GM12878 (cell line): ENCODE results near the gene LRRC8B.

Experiments used
- BHLHE40 ChIP-seq, 2 experiments: fragments of 450-650 bp in 1 of 2; IDR thresholded peaks; 2 replicates each; pipeline ENCODE4 v1.6.1; 2011 to 2017; ENCODE audit warnings: low read depth in 2 of 2, borderline replicate concordance in 1 of 2, improper control_type of control experiment in 1 of 2, low read length in 1 of 2, mild to moderate bottlenecking in 1 of 2
- CBFB ChIP-seq: IDR thresholded peaks from 2 replicates; pipeline ENCODE4 v1.6.1; 2016; ENCODE audit warnings: antibody characterized with exemption, low read depth
- CBX3 ChIP-seq: fragments of 200-600 bp; sonication (generic); IDR thresholded peaks from 2 replicates; pipeline ENCODE4 v1.6.1; 2016; ENCODE audit warnings: low read depth, borderline replicate concordance
- CTCF ChIP-seq, 3 experiments: IDR thresholded peaks in 2 of 3; conservative IDR thresholded peaks in 1 of 3; 2 replicates each; pipeline ENCODE4 v1.5.1; 2011; ENCODE audit warnings: low read depth in 3 of 3, low read length in 3 of 3, mild to moderate bottlenecking in 3 of 3, control low read depth in 2 of 3, moderate library complexity in 2 of 3, inconsistent platforms in 1 of 3, mixed read lengths in 1 of 3; ENCODE audit not compliant: control insufficient read depth in 2 of 3, insufficient read depth in 1 of 3; ENCODE audit errors: extremely low read depth in 1 of 3
- E4F1 ChIP-seq: fragments of 450-650 bp; IDR thresholded peaks from 2 replicates; pipeline ENCODE4 v1.6.1; 2018; ENCODE audit warnings: borderline replicate concordance, mild to moderate bottlenecking; ENCODE audit not compliant: partially characterized antibody
- MYC ChIP-seq: IDR thresholded peaks from 2 replicates; pipeline ENCODE4 v1.6.1; 2011; ENCODE audit warnings: mild to moderate bottlenecking, low read length, moderate library complexity, inconsistent platforms; ENCODE audit not compliant: insufficient read depth, insufficient replicate concordance, insufficient read length, severe bottlenecking
- TAF1 ChIP-seq: IDR thresholded peaks from 2 replicates; pipeline ENCODE4 v1.6.1; 2011; ENCODE audit warnings: mild to moderate bottlenecking, low read depth, low read length, borderline replicate concordance

DNA sequence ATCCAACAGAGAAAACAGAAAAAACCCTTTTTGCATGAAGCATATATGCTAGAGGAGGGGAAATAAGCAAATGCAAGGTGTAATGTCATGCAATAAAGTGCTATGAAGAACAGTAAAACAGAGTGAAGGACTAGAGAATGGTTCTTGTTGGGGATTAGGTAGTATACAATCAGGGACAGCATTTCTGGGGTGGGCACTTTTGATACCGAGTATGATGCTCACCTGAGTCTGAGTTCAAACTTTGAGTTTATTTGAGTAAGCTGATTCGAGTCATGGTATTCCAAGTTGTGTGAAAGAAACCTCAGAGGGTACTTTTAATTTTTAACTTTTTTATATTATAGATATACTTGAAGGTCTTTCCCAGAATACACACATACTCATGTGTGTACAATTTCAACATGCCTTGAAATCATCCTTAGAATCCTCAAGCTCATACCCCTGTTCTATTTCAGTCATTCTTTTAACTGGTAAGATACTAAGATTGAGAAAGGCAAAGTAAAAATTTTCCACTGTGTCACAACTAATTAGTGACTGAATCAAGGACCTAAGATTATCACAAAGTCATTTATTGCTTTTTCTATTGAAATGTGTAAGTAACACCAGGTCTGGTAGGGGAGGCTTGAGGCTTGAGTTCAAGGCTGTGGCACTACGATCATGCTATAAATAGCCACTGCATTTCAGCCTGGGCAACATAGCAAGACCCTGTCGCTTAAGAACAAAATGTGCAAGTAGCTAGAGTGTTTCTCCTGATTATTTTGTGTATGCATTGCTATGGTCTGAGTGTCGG lies 12.1 kb downstream of the LRRC8B start:
- no peak for TF ChIP-seq E4F1
- no peak for TF ChIP-seq TAF1
- no peak for TF ChIP-seq CTCF (IDR thresholded peaks at IDR 0.05 in 2 of 3, conservative IDR thresholded peaks at IDR 0.05 in 1 of 3; ENCODE audit: control insufficient read depth in 2 of 3, extremely low read depth in 1 of 3, insufficient read depth in 1 of 3, low read depth in 3 of 3, low read length in 3 of 3)
- TF ChIP-seq BHLHE40 (IDR thresholded peaks at IDR 0.05; ENCODE audit: borderline replicate concordance in 1 of 2, low read depth in 2 of 2, low read length in 1 of 2): no peak
- no peak for TF ChIP-seq CBFB
- TF ChIP-seq CBX3: no peak
- TF ChIP-seq MYC: no peak
